CD1c-positive myeloid dendritic cell (primary cell): ENCODE measurements around the gene FOXE3.

ENCODE experiments used
- DNase-seq: peaks from one replicate; pipeline ENCODE4 v3.0.0-alpha.2; 2016; ENCODE audit errors: extremely low spot score

The FOXE3 gene

DNA sequence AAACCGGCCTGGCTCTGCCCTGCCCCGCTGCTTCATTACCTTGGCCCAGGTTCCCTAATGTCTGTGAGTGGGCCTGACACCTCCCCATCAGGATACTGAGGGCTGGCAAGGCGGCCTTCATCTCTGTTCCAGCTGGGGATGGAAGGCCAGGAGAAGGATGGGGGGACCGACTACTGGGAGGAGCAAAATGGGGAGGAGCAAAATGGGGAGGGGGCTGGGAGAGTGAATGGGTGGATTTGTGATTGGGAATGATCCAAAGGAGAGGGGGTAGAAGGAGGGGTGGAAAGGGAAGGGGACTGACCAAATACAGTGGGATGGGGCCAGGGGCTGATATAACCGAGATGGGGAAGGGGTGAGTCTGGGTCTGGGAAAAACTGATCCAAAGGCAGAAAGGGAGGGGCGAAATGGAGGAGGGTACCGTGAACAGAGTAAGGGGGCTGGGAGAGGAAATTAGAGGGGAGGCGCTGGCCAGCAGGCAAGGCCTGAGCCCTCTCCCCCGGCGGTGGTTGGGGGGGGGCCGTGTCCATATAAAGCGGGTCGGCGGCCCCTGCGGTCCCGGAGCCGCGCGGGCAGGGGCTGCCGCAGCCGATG is at the start of gene FOXE3:
Gene FOXE3, plus strand, starts transcription at position 558 of the 591 bp plus-strand sequence. Its CDS starts 31 bp downstream, at position 589.
- no peak for DNase-seq

DNA sequence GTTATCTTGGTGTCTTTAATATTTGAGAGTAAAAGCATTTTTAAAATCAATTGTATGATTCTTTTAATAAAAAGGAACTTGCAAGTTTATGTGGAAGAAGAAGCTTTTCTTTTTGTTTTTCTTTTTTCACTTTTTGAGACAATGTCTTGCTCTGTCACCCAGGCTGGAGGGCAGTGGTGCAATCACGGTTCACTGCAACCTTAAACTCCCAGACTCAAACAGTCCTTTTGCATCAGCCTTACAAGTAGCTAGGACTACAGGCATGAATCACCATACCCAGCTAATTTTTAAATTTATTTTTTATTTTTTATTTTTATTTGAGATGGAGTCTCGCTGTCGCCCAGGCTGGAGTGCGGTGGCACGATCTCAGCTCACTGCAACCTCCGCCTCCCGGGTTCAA is 48.4 kb upstream of the FOXE3 start:
- no peak for DNase-seq

DNA sequence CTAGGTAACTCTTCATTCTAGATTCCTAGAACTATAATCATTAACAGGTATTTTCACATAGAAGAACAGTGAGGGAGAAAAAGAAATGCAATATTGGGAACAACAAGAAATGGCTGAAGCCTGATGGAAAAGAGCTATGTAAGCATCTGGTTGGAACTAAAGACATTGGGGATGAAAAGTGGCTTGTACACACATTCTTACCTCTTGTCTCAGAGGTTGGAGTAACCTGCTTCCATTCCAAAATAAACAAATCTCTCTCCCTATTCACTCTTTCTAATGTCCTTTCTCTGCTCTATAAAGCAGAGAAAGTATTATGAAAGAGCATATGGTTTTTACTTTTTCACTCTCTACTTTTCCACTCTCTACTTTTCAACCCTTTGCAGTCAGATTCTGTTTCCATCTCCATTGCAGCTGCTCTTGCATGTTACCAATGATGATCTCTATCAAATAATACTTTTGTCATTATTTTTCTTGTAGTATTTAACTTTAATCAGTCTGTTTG is 45.0 kb upstream of the FOXE3 start:
- DNase-seq, result no peak

DNA sequence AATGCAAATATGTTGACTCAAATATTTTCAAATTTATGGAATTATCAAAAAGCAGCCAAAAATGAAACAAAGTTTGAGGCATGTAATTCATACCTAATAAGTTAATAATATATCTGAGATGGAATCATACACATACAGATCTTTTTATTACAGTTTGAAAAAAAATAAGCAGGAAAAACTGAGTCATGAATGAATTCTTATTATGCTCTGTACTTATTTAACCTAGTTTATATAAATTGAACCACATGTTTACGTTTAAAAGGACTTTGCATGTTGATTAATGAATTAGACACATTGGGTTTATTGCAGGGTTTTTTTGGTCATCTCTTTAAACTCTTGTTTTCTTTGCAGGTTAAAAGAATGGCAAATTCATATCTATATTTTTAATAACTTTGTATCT is 41.6 kb upstream of the FOXE3 start:
- DNase-seq, result no peak

DNA sequence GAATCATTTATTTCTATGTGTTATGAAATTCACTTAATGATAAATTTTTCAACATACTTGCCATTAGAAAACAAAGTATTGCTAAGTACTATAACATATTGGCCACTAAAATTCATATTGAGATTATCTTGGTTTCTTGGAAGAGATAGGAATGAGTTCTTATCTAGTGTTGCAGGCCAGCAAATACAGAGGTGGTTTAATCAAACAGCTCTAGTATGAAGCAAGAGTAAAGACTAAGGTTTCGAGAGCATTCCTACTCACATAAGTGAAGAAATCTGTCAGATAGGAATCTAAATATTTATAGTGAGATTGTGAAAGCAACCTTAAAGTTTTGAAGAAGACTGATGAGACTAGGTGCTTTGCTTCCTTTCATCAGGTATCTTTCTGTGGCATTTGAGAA is 37.9 kb upstream of the FOXE3 start:
- DNase-seq, result no peak

DNA sequence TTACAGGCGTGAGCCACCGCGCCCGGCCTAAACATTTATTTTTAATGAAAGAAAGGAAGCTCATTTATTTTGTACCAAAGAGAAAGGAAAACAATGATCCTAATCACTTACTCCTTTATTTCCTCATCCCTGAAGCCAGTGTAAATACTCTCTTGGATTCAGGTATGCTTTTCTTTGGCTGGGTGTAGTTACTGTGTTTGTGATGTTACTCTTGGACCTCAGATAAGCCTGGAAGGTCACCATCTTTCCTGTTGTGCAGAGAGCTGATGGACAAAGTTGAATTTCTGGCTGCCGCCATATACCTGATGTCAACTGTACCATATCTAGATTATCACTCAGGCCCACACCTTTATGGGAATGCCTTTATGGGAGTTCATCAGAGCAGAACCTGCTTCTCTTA is 35.4 kb upstream of the FOXE3 start:
- DNase-seq, result no peak

DNA sequence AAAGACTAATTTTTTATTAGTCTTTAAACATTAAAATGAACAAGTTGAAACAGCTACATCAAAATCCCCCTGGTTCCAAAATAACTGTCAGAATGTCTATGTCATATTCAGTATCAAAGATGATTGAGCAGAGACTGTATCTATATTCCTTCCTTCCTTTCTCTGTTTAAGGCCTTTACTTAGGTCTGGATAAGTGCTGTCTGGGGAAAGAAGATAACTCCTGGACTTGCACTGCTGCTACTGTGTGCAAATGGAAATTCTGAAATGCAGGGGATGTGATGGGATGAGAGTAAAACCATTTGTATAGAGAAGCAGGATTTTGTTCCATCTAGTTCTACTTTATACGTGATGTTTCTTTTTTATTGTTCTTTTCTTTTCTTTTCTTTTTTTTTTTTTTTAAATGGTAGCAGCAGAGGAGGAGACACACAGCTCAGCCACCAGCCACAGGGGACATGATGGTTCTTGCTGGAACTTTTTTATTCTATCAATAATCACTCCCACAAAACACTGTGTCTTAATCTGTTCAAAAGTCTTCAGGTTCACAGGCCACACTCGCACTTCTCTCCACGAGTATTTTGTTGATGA is 33.6 kb upstream of the FOXE3 start:
- DNase-seq, result no peak

DNA sequence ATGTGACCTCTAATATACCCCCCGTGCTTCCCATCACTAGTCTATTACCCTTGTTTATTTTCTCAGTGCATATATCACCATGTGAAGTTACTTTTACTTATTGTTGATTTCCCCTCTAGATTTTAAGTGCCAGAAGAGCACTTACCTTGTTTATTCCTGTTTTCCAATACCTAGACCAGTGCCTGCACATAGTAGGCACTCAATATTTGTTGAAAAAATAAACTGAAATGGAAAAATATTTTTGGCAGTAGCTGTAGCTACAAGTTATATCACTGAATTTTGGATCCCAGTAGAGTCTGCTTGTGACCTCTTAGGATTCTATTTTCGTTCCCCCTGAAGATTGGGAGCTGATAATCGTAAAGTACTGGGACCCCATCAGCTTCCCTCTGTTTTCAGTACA is 32.0 kb upstream of the FOXE3 start:
- no peak for DNase-seq

DNA sequence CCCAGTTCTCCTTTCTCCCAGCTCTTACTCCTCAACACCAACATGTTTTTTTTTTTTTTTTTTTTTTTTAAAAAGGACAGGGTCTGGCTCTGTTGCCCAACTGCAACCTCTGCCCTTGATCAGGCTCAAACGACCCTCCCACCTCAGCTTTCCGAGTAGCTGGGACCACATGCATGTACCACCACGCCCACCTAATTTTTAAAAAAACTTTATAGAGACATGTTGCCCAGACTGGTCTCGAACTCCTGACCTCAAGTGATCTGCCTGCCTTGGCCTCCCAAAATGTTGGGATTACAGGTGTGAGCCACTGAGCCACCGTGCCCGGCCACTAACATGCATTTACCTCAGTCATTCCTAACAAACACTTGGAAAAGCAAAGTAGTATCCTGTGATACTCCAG is 31.1 kb upstream of the FOXE3 start:
- DNase-seq, result no peak

DNA sequence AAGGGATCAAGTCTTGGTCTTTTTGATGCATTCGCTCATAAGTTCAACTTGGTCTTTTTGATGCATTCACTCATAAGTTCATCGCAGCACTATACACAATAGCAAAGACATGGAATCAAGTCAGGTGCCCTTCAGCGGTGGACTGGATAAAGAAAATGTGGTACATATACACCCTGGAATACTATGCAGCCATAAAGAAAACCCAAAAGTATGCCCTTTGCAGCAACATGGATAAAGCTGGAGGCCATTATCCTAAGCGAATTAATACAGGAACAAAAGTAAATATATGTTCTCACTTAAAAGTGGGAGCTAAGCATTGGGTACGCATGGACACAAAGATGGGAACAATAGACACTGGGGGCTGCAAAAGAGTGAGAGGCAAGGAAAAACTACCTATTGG is 29.8 kb upstream of the FOXE3 start:
- no peak for DNase-seq

DNA sequence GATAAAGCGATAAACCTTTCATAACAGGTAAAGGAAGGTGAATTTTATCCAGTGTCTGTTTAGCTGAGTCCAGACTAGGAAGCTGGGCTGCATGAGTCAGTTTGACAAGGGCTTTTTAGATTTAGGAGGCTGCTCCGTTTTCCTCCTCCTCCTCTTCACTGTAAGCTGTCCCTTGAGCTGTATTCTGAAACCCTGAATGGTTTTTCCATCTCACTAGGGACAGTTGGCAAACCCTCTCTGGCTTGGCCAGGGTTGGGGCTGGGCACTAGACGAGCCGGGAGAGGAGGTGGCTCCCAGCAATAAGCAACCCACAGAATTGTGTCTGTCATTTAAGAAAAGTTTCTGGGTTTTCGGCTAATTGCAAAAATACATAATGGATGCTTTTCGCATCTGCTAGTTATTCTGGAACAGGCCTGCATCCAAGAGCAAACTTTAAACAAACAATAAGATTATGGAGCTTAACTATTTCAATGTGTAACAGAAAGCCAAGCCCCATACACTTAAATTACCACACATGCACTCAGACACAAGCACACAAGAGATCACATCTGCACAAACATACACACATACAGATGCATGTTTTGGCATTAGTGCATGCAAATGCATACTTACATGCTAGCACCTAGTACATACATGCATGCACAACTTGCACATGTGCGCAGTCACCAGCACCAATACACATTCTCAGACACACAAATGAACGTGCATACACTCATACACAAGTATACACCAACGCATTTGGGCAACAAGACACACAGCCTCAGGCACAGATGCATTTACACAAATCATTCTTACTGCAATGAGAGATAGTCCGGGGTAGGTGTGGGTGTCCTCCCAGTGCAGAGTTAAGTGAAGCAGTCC is 27.8 kb upstream of the FOXE3 start:
- DNase-seq, result no peak

DNA sequence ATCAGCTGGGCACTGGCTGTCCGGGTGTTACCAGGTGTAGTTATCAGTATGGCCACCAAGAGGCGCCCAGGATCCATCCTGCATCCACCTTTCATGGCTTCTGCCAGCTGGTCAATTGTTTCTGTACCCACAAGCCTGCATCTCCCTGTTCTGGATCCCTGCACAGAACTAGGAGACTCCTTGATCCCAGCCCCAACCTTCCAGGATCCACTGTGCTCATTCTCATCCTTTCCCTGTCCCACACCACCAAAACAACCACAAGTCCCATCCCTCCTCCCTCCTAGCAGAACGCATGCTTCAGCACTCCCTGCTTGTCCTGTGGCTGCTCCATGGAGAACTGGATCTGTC is 27.2 kb upstream of the FOXE3 start:
- DNase-seq, result peak; percentile 68

DNA sequence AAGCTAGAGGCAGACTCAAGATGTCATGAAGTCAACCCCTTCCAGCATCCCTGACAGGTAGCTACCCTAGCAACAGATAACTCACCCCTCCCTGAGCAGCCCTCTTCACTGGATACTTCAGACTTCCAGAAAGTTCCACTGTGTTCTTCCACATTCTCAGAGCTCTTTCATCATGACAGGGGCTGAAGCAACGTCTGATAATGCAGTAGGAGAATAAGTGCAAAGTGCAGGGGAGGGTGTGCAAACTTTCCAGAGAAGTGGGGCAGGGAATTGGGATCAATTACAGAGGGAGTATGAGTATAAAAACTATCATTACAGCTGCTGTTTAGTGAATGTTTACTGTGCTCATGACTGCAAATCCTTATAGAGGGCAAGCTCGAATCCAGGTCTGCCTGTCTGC is 26.4 kb upstream of the FOXE3 start:
- DNase-seq, result no peak

DNA sequence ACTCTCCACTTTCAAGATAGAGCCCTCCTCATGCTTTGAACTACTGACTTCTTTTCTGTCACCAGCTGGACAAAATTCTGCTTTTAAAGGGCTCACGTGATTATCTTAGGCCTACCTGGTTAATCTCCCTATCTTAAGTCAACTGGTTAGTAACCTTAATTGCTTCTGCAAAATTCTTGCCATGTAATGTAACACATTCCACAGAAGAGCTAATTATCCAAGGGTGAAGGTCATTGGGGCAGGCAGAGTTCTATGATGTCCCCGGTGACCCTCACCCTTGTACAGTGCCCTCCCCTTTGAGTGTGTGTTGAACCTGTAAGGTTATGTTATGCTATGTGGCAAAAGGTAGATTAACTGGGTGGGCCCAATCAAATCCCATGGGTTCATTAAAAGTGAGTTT is 25.2 kb upstream of the FOXE3 start:
- DNase-seq, result no peak

DNA sequence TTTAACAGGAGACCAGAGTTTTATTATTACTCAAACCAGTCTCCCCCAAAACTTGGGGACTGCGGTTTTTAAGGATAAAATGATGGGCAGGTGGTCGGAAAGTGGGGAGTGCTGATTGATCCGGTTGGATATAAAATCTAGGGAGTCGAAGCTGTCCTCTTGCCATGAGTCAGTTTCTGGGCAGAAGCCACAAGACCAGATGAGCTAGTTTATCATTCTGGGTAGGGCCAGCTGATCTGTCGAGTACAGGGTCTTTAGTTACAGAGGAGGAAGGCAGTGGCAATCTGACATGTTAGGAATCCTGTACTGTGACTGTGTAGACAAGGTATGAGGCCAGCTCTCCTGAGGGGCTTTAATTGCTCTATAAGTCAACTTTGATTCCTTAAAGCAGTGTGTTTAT is 22.9 kb upstream of the FOXE3 start:
- no peak for DNase-seq

DNA sequence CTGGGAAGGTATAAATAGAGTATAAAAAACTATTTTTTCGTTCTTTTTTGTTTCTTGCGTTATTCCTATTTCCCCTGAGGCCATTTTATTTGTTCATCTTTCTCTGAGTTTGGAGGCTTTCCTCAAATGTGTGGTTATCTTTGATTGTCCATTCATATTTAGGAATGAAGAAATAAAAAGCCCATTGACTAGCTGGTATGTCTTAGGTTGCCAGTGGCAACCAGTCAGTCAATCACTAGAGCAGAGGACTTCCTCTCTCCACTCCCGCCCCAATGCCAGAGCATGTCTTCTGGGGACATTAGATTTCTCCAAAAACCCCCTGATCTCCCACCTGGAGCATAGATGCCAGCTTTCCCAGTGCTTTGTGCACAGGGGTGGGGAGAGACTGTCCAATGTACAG is 20.7 kb upstream of the FOXE3 start:
- no peak for DNase-seq

DNA sequence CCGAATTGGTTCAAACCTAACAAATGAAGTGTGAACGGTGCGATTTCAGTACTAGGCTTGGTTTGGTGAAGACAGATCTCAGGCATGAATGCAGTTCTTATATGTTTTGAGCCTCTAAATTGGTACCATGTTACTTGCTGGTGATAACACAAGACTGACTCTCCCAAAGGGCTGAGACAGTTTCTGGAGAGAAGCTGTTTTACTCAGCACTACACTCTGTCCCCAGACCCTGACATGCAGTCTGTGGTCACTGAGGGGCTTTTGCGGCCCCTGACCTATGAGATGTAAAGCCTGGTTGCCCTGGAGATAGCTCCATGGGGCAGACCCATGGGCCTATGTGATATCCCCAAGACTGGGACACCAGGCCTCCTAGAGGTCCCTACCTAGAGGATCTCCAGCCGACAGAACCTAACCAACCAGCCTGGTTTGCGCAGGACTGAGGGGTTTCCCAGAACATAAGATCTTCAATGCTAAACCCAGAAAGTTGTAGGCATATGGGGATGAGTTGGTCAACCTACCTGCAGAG is 19.4 kb upstream of the FOXE3 start:
- no peak for DNase-seq

DNA sequence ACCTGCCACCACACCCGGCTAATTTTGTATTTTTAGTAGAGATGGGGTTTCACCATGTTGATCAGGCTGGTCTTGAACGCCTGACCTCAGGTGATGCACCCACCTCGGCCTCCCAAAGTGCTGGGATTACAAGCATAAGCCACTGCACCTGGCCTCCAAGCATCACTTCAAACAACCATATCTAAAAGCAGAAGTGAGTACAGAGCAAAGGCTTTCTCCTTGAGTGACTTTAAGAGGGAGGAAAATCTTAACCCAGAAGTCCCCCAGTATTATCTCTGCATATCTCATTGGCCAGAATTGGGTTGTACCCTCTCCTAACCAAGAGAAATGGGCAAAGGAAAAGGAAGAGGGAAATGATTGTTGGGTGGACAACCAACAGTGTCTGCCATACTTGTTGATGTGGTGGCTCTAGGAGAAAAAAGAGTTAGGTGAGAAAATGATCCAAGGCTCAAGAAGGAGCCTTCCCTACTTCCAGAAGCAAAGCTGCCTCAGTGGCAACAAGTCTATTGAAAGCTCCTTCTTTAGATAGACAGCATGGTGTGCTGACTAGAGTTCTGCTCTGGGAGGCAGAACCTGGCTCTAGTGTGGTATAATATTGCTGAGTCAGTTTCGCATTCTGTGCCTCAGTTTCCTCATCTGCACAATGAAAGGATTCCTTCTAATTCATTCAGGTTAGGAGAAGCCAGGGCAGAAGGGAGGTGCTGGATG is 16.8 kb upstream of the FOXE3 start:
- no peak for DNase-seq

DNA sequence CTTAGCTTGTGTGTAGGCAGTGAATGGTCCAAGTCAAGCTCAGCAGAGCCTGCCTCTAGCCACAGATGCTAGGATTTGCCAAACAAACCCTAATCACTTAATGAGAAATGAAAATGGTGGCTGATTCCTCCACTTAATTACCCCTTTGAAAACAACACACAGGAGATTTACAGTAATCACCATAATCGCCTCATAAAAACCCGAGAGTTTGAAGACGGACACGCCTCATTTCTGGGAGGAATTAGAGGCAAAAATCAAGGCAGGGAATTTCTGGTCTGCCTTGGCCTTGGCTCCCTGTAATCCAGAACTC is 16.3 kb upstream of the FOXE3 start:
- DNase-seq, result no peak

DNA sequence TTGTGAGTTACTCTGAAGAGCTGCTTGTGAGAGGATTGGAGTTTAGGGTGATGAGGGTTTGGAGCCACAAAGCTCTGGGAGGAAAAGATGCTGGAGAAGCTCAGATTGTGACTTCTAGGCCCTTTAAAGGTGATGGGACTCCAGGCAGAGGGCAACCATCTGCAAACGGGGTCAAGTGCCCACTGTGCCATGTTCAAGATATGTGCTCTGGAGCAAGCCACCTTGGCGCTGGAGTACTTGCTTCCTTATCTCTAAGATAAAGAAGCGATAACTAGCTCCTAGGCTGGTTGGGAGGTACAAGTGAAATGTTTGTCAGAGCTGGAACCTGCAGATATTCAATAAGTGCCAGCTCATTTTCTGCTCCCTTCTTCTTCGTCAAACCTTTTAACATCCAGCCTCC is 14.3 kb upstream of the FOXE3 start:
- no peak for DNase-seq

DNA sequence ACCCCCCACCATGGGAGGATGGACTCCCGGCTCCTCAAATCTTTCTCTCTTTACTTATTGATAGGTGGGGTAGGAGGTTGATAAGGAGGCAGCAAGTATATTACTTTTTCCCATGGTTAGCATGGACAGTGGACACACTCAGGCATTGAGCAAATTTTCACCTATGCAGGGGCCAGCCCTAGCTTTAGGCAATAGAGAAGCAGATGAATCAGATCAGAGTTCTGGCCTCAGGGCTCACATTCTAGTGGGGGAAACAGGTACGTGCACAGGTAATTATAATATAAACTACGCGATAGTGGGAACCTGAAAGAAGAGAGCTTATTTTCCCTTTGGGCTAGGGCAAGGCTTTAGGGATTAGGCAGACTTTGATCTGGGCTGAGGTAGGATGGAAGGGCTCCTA is 13.5 kb upstream of the FOXE3 start:
- no peak for DNase-seq

DNA sequence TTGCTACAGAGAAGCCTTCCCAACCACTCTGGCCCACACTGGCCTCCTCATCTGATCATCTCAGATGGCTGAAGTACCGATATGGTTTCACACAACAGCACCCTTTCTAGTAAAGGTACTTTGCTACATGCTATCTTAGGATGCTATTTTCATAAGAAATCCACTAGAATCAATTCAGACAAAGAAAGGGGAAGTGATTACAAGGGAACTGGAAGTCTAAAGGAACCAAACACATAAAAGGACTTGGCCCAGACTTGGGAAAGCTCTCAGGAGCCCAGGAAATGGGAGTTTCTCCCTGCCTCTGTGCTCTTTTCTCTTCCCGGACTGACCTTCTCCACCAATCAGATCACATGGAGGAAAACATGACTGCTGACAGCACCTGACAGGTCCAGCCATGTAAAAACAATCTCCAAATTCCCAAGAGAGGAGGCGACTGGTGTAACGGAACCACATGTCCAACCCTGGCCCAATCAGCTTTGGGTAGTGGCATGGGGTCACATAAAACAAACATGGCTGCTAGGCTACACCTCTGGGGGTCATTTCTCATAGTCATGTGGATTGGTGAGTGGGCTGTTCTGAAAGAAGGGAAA is 12.7 kb upstream of the FOXE3 start:
- peak; percentile 18 for DNase-seq
